Ascending aorta (tissue), 2 donors: Measurements from ENCODE around the gene DRC1. TPM values are rescaled to one million over a fixed set of nuclear protein-coding genes. Genes with fewer than 3 reads are reported as not detected.

Source experiments
- DNase-seq, 2 donors: peaks; one replicate each; pipeline ENCODE4 v3.0.0-alpha.2; 2019; ENCODE audit warnings: low spot score in 2 of 2
- H3K27ac ChIP-seq, 2 donors: fragments of 200-600 bp; sonication (generic); one replicate each; pipeline ENCODE4 v1.5.1; 2016 to 2017; ENCODE audit warnings: mild to moderate bottlenecking in 1 of 2
- H3K27me3 ChIP-seq: fragments of 200-600 bp; sonication (generic); one replicate; pipeline ENCODE4 v1.5.1; 2017
- H3K36me3 ChIP-seq, 2 donors: fragments of 200-600 bp; sonication (generic); one replicate each; pipeline ENCODE4 v1.5.1; 2016
- H3K4me1 ChIP-seq, 2 donors: fragments of 200-600 bp; sonication (generic); one replicate each; pipeline ENCODE4 v1.5.1; 2016 to 2017; ENCODE audit warnings: mild to moderate bottlenecking in 1 of 2
- H3K4me3 ChIP-seq, 2 donors: fragments of 200-600 bp; sonication (generic); one replicate each; pipeline ENCODE4 v1.5.1; 2016 to 2017; ENCODE audit warnings: mild to moderate bottlenecking in 1 of 2
- H3K9me3 ChIP-seq, 2 donors: fragments of 200-600 bp; sonication (generic); one replicate each; pipeline ENCODE4 v1.5.1; 2016
- intact Hi-C: fragments of 100-400 bp; cut with DNase I; formaldehyde crosslinking; loops from one replicate; pipeline ENCODE4 v1.15.1; 2023
- total RNA-seq: library from RNA; depleted of rRNA; stranded (reverse); fragments of >200 nt; gene quantifications from one replicate; pipeline ENCODE4 v1.1.0, GENCODE V29; 2016
- TF ChIP-seq, protein P1 (sequence below), 3 experiments: fragments of 200-600 bp in 2 of 3; fragments of 450-650 bp in 1 of 3; sonication (generic) in 2 of 3; IDR thresholded peaks; one replicate each; pipeline ENCODE4 v1.5.1; 2016 to 2019; ENCODE audit warnings: antibody characterized with exemption in 3 of 3, mild to moderate bottlenecking in 1 of 3, moderate library complexity in 1 of 3

Gene DRC1
- total RNA-seq, 1 donor from 2014 or later = not detected

DNA sequence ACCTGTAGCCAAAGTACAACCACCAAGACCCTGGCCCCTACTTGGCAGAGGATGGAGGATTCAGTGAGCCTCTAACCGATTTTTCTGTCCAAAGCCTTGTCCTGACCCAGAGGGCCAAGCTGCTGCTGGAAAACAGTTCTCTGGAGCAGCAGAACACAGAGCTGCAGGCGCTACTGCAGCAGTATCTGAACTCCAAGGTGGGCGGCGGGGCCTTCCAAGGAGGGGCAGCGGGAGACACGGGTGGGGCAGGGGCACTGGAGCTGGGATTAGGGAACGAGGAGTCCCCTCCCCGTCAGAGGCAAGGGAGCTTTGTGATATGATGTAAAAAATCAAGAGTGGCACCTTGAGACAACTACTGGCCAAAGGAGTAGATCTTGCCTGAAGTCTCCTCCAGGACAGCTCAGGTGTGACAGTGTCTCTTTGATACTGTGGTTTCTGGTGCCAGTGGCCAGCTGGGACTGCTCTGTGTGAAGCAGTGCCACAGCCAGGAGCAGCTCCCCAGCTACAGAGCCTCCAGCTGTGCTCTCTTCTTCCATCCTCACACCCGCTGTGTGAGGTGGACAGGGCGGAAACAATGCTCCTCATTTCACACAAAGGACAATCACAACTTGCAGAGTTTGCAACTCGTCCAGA, 53.4 kb downstream of the DRC1 start:
- intact Hi-C loops = no loop called here
- Histone ChIP-seq H3K4me3 (no peak overlapping the region), H3K36me3 (no peaks in the 10 kb centered on the region), H3K27ac (no peak overlapping the region), H3K9me3 (no peaks in the 10 kb centered on the region), H3K27me3 (no peaks in the 10 kb centered on the region), H3K4me1 (no peaks in the 10 kb centered on the region)
- TF ChIP-seq, protein P1, sequence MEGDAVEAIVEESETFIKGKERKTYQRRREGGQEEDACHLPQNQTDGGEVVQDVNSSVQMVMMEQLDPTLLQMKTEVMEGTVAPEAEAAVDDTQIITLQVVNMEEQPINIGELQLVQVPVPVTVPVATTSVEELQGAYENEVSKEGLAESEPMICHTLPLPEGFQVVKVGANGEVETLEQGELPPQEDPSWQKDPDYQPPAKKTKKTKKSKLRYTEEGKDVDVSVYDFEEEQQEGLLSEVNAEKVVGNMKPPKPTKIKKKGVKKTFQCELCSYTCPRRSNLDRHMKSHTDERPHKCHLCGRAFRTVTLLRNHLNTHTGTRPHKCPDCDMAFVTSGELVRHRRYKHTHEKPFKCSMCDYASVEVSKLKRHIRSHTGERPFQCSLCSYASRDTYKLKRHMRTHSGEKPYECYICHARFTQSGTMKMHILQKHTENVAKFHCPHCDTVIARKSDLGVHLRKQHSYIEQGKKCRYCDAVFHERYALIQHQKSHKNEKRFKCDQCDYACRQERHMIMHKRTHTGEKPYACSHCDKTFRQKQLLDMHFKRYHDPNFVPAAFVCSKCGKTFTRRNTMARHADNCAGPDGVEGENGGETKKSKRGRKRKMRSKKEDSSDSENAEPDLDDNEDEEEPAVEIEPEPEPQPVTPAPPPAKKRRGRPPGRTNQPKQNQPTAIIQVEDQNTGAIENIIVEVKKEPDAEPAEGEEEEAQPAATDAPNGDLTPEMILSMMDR (IDR thresholded peaks at IDR 0.05) = no peak
- no peak for DNase-seq

DNA sequence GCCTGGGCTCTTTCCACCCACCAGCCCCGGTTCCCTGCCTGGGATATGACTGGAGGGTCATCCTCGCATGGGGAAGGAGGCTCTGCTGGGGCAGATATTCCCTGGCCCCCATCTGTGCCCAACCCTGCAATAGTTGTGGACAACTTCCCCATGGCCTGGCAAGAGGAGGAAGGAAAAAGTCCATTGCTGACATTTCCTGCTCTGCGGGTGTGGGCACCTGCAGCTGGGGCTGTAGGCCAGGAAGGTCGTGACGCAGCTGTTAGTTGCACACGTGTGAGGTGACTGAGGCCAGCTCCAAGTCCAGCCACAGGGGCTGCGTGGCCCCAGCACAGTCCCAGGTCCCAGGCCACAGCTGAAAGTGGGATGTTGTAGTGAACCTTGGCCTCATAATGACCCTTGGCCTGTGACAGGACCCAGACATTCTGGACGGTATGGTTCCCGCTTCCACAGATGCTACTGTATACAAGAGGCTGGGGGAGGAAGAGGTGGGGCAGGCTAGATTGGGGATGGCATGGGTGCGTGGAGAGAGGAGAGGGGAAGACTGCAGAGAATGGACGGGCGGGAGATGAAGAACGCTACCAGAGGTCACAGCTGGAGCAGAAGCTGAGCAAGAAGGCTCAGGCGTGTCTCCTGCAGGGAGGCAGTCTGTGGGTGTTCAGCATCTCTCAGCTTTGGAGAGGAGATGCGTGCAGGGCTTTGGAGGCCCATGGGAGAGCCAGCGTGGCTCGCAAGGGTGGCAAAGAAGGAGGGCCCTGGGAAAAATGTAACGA, 54.1 kb downstream of the DRC1 start:
- Histone ChIP-seq H3K4me1 (no peaks in the 10 kb centered on the region), H3K4me3 (no peak overlapping the region), H3K36me3 (no peaks in the 10 kb centered on the region), H3K9me3 (no peaks in the 10 kb centered on the region), H3K27ac (no peak overlapping the region), H3K27me3 (no peaks in the 10 kb centered on the region)
- DNase-seq = peak in 1 of 2 donors; percentile 54
- TF ChIP-seq, protein P1 (IDR thresholded peaks at IDR 0.05) = no peak
- intact Hi-C loops = no loop called here

DNA sequence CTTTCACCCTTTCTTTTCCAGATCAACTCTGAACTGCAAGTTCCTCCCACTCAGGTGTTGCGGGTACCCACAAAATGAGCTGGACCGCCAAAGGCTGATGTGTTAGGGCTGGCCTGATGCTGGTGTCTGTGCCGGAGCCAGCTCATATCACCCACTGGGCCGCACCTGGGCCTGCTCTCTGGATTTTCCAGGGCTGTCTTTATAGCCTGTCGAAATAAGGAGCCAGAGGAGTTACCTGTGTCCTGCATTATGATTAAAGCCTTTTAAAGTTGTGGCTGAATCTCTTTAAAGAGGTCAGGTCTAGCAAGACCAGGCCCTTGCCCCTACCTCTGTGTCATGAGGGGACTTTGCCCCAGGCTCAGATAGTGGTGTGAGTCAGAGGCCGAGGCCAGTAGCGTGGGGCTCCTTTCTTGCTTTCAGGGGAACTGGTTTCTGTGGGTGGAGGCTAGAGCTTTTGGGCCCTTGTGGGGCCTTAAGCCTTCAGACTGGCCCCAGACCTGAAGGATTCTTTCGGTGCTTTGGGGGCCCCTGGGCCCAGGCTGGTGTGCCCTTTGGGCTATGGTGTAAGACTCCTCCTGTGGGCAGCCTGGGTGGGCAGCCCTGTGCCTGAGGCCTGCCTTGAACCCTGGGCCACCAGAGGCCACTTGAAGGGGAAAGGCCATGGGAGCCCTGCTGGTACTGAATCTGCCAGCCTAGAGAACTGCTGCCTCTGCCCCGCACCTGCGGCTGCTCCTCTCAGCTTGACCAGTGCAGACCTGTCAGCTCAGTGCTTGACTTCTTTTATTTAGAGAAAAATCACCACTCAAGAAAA, 54.9 kb downstream of the DRC1 start:
- TF ChIP-seq, protein P1 (IDR thresholded peaks at IDR 0.05) = no peak
- no peaks in the 10 kb centered on the region for H3K36me3 ChIP-seq
- no peaks in the 10 kb centered on the region for H3K4me1 ChIP-seq
- H3K27me3 ChIP-seq = no peaks in the 10 kb centered on the region
- H3K9me3 ChIP-seq = no peaks in the 10 kb centered on the region
- H3K4me3 ChIP-seq = no peak overlapping the region
- intact Hi-C loops = no loop called here
- DNase-seq = peak in 1 of 2 donors; percentile 53
- no peak overlapping the region for H3K27ac ChIP-seq

DNA sequence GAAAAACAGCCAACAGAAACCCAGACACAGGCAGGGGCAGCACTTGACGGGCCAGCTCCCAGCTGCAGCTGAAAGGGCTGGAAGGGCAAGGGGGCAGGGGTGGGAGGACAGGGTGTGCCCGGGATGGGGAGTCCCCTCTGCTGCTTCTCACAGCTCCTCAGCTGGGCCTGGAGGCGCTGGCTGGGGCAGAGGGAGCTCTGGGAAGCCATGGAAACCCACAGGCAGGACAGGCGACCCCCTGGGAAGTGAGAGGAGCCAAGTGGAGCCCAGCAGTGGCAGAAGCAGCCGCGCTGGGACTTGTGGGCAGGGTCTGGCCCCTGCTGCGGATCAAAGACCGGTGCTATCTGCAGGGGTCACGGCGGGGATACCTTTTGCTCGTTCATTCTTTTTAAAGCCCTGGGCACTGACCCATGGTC, 55.5 kb downstream of the DRC1 start:
- TF ChIP-seq, protein P1 (IDR thresholded peaks at IDR 0.05) = no peak
- Histone ChIP-seq H3K9me3 (no peaks in the 10 kb centered on the region), H3K4me3 (no peak overlapping the region), H3K4me1 (no peaks in the 10 kb centered on the region), H3K27ac (no peak overlapping the region), H3K27me3 (no peaks in the 10 kb centered on the region), H3K36me3 (no peaks in the 10 kb centered on the region)
- no peak for DNase-seq
- intact Hi-C loops = no loop called here

DNA sequence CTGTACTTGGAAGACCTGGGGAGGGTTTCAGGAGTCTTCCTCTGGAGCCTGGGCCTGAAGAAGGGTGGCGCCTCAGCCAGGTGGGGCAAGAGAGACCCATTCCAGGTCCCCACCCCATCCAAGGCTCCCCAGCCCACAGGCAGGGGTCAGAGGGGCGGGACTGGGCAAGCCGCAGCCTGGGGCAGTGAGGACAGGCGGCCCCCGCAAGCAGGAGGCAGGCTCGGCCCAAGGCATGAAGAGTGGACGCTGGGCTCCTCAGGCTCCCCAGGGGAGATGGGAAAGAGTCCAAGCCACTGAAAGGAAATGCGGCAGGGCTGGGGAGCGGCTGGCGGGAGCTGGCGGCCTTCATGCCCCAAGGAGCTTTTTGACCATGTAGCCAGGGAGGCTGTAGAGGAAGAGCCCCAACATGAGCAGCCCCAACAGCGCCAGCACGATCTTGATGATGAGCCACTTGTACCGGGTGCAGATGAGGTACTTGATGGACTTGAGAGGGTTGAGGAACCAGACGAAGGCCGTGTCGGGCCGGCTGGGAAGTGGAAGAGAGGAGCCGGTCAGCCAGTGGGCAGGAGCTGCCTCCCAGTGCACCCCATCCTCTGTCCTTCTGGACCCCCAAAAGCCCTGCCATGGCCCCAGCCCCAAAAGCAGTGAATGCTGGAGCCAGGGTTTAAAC, 56.1 kb downstream of the DRC1 start:
- Histone ChIP-seq H3K27me3 (no peaks in the 10 kb centered on the region), H3K4me3 (no peak overlapping the region), H3K27ac (no peak overlapping the region), H3K36me3 (no peaks in the 10 kb centered on the region), H3K9me3 (no peaks in the 10 kb centered on the region), H3K4me1 (no peaks in the 10 kb centered on the region)
- intact Hi-C loops = no loop called here
- TF ChIP-seq, protein P1 (IDR thresholded peaks at IDR 0.05) = no peak
- DNase-seq = peak in 1 of 2 donors; percentile 41
